Fibroblast of skin of scalp (primary cell): ENCODE results near the gene AMTN.

Source experiments
- DNase-seq: peaks from one replicate; pipeline ENCODE4 v3.0.0-alpha.2; 2013

Gene AMTN

DNA sequence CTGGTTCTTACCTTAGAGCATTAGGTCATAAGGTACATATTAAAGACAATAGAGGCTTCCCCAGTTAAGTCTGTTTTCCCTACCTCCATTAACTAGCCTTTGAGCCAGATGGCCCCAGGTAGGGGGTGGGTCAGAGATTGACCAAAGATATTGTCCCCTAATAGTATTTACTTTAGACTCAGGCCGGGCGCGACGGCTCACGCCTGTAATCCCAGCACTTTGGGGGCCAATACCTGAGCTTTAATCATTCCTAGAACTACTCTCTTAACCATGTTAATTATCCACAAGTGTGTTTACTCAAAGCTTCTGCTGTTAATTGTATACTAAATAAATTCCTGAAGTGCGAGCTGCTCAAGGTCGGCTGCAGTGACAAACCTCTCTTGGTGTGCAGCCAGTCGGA, 45.7 kb downstream of the AMTN start:
- no peak for DNase-seq

- no peak for DNase-seq
Measured at GRCh38 chr4:70570796-70571195, 52.4 kb downstream of the AMTN start.

DNA sequence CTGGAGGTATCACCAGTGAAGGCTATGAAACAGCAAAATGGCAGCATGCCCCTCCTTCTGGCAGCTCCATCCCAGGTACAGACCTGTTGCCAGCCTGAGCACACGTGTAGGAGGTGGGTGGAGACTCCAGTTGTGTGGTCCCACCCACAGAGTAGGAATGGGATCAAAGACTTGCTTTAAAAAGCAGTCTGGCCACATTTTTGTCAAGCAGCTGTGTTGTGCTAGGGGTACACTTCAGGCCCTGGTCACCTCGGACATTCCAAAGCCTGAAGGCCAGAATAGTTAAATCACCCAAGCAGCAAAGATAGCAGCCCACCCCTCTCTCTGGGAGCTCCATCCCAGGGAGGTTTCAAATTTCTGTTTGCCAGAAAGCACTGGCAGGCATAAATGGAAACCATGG, 53.4 kb downstream of the AMTN start:
- DNase-seq = no peak

DNA sequence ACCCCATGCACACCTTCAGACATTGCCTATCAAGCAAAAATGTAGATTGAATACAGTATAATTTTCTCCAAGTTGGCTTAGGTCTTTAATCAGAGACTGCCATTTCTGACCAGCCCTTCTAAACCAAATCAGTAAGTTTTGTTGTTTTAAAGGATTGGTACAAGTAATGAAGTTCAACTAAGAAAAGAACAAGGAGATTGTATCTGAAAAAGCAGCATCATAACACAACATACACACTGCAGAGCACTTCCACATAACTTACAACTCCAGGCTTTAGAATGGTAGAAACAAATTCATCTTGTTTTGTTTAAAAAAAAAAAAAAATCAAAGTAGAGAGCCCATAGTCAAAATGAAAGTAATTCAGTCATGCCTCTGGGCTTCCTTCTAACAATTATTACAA, 57.6 kb downstream of the AMTN start:
- DNase-seq = no peak

DNA sequence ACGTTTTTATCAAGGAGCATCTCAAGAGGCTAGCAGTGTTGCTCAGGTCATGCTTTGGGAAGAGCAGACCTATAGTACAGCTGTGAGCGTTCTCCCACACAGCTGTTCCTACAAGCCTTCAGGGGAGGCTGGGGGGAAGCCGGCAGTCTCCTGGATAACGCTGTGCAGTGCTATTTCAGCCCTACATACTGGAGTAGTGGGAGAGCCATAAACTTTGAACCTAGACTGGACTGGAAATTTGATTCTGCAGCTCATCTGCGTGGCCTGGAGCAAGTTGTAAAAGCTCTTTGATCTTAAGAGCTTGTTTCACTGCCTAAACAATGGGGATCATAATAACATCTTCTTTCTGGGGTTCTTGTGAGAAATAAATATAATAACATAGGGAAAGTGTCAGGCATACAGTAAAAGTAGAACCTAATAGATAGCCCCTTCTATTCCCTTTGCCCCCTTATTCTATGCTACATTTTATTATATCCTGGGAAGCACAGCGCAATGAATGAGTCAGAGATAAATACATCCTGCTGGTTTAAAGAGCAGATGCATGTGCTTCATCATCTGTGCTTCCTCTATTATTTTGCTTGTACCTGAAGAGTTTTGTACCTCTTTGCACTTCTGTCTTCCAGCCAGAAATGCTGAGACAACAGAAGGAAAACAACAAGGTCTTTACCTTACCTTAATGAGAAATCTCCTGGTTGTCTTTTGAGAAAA, 59.0 kb downstream of the AMTN start:
- no peak for DNase-seq

DNA sequence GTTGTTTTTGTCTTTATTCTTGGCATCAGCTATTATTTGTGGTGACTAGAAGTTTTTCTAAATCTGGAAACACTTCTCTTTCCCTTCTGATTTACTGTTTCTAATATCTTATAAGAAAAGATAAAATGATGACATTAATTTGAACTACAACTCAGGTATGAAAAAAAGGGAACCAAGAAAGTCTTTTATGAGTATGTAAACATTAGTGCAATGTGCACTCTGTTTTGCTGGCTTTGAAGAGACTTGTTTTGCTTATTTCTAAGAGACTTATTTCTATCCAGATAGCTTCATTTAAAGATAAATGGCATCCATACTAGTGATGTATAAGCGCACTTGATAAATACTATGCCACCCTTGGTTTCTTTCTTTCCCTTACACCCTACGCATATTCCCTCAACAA, 63.6 kb downstream of the AMTN start:
- no peak for DNase-seq
